HCT116 (cell line): ENCODE data around the gene MFAP3L. TPM values are rescaled to one million over a fixed set of nuclear protein-coding genes. Genes with fewer than 3 reads are reported as not detected.

Experiments
- ATAC-seq: fragments of 200-7000 bp; cut with Tn5 transposase; 2 replicates; pipeline ENCODE4 v1.9.1; 2020; ENCODE audit warnings: mild to moderate bottlenecking, moderate library complexity
- BruUV-seq: library from RNA; stranded (reverse); fragments of 400-500 nt; replicated peaks from 2 replicates; lab custom pipeline; 2021; lab: Mats Ljungman, UMichigan
- CTCF ChIA-PET: fragments of 300-600 bp; sonication (Branson Sonifier 250); formaldehyde crosslinking; loops from one replicate; lab custom pipeline; 2021; ENCODE audit warnings: antibody characterized with exemption; lab: Charles Lee
- POLR2A ChIA-PET: fragments of 300-600, 350-600 bp; sonication (Branson Sonifier 250); formaldehyde crosslinking; loops from one replicate; lab custom pipeline; 2021; ENCODE audit warnings: antibody characterized with exemption; lab: Charles Lee
- RAD21 ChIA-PET, 2 experiments: fragments of 300-600 bp; sonication (Branson Sonifier 250); formaldehyde crosslinking; loops; one replicate each; lab custom pipeline; 2023; ENCODE audit warnings: low total read pairs in 2 of 2; ENCODE audit not compliant: uncharacterized antibody in 2 of 2, unreplicated experiment in 2 of 2, low non-redundant PET in 1 of 2; lab: Charles Lee
- DNase-seq: peaks from one replicate; pipeline ENCODE4 v3.0.0-alpha.2; 2010; ENCODE audit warnings: low read depth, low spot score
- H2AFZ ChIP-seq: fragments of 200-600 bp; shearing (Covaris generic), sonication (generic); 2 replicates; pipeline ENCODE4 v1.6.1; 2017; ENCODE audit warnings: low read depth, mixed run types, mixed read lengths, antibody characterized with exemption, low read length; ENCODE audit not compliant: poor library complexity, severe bottlenecking
- H3K27ac ChIP-seq: 2 replicates; pipeline ENCODE4 v1.5.1; 2012; ENCODE audit warnings: low read depth, low read length
- H3K27me3 ChIP-seq: fragments of 200-600 bp; sonication (generic); 2 replicates; pipeline ENCODE4 v1.6.1; 2016; ENCODE audit warnings: mixed run types, low read length, mixed read lengths; ENCODE audit not compliant: insufficient read depth
- H3K36me3 ChIP-seq, 2 experiments: fragments of 200-500 bp in 1 of 2; fragments of 200-600 bp in 1 of 2; sonication (Bioruptor generic) in 1 of 2; sonication (generic) in 1 of 2; 2 replicates each; pipeline versions ENCODE4 v1.5.1 to v1.6.1; 2014 to 2016; ENCODE audit warnings: low read length in 2 of 2, inconsistent platforms in 1 of 2, mixed read lengths in 1 of 2, mixed run types in 1 of 2; ENCODE audit not compliant: insufficient read depth in 2 of 2, control insufficient read depth in 1 of 2
- H3K4me1 ChIP-seq, 2 experiments: fragments of 200-600 bp in 1 of 2; sonication (generic) in 1 of 2; 2 replicates each; pipeline versions ENCODE4 v1.5.1 to v1.6.1; 2012 to 2017; ENCODE audit warnings: low read length in 2 of 2, inconsistent platforms in 1 of 2, mild to moderate bottlenecking in 1 of 2, mixed read lengths in 1 of 2, mixed run types in 1 of 2, moderate library complexity in 1 of 2; ENCODE audit not compliant: insufficient read depth in 2 of 2, control insufficient read depth in 1 of 2
- H3K4me2 ChIP-seq: fragments of 200-600 bp; sonication (generic); 2 replicates; pipeline ENCODE4 v1.6.1; 2017; ENCODE audit warnings: mixed run types, low read length, mixed read lengths
- H3K4me3 ChIP-seq, 2 experiments: fragments of 200-600 bp in 1 of 2; sonication (generic) in 1 of 2; replicated peaks in 1 of 2; 2 replicates each; pipeline ENCODE4 v1.5.1; 2011 to 2016; ENCODE audit warnings: low read length in 2 of 2, control low read depth in 1 of 2, low read depth in 1 of 2, mild to moderate bottlenecking in 1 of 2, mixed read lengths in 1 of 2, mixed run types in 1 of 2
- H3K79me2 ChIP-seq: fragments of 200-600 bp; sonication (generic); 2 replicates; pipeline ENCODE4 v1.6.1; 2017; ENCODE audit warnings: mild to moderate bottlenecking, mixed run types, low read length, moderate library complexity, mixed read lengths; ENCODE audit not compliant: insufficient read depth
- H3K9ac ChIP-seq: fragments of 200-600 bp; sonication (generic); 2 replicates; pipeline ENCODE4 v1.6.1; 2016; ENCODE audit warnings: low read length, mixed read lengths
- H3K9me2 ChIP-seq: fragments of 200-600 bp; sonication (generic), shearing (Covaris generic); 2 replicates; pipeline ENCODE4 v1.6.1; 2017; ENCODE audit warnings: mixed run types, mild to moderate bottlenecking, moderate library complexity; ENCODE audit not compliant: insufficient read depth
- H3K9me3 ChIP-seq, 2 experiments: fragments of 200-500 bp in 1 of 2; fragments of 200-600 bp in 1 of 2; sonication (Bioruptor generic) in 1 of 2; sonication (generic) in 1 of 2; 2 replicates each; pipeline ENCODE4 v1.6.1; 2014 to 2017; ENCODE audit warnings: low read length in 2 of 2, mixed read lengths in 2 of 2, inconsistent platforms in 1 of 2, low read depth in 1 of 2, mild to moderate bottlenecking in 1 of 2, mixed run types in 1 of 2, moderate library complexity in 1 of 2; ENCODE audit not compliant: control insufficient read depth in 1 of 2, insufficient read depth in 1 of 2
- H4K20me1 ChIP-seq: fragments of 200-600 bp; sonication (generic), shearing (Covaris generic); 2 replicates; pipeline ENCODE4 v1.6.1; 2017; ENCODE audit warnings: mixed run types, mild to moderate bottlenecking, moderate library complexity; ENCODE audit not compliant: insufficient read depth
- ATF3 ChIP-seq: IDR thresholded peaks from 2 replicates; pipeline ENCODE4 v1.6.1; 2012
- CBX3 ChIP-seq: IDR thresholded peaks from 2 replicates; pipeline ENCODE4 v1.6.1; 2012; ENCODE audit warnings: low read depth
- CEBPB ChIP-seq: IDR thresholded peaks from 2 replicates; pipeline ENCODE4 v1.6.1; 2012; ENCODE audit warnings: low read depth
- CTCF ChIP-seq, 3 experiments: fragments of 200-600 bp in 1 of 3; sonication (generic) in 1 of 3; IDR thresholded peaks in 2 of 3; conservative IDR thresholded peaks in 1 of 3; 2 replicates each; pipeline ENCODE4 v1.5.1; 2012 to 2017; ENCODE audit warnings: low read depth in 2 of 3, low read length in 2 of 3, antibody characterized with exemption in 1 of 3, borderline replicate concordance in 1 of 3, control low read depth in 1 of 3, mild to moderate bottlenecking in 1 of 3, mixed read lengths in 1 of 3, mixed run types in 1 of 3, moderate library complexity in 1 of 3; ENCODE audit not compliant: insufficient read depth in 1 of 3
- EGR1 ChIP-seq: IDR thresholded peaks from 2 replicates; pipeline ENCODE4 v1.6.1; 2012; ENCODE audit warnings: low read depth
- ELF1 ChIP-seq: IDR thresholded peaks from 2 replicates; pipeline ENCODE4 v1.6.1; 2012; ENCODE audit warnings: low read depth, borderline replicate concordance
- EZH2 ChIP-seq: fragments of 200-600 bp; sonication (generic); IDR thresholded peaks from 2 replicates; pipeline ENCODE4 v1.6.1; 2017; ENCODE audit warnings: antibody characterized with exemption, mixed run types
- EZH2phosphoT487 ChIP-seq: fragments of 200-600 bp; IDR thresholded peaks from 2 replicates; pipeline ENCODE4 v1.6.1; 2018; ENCODE audit warnings: antibody characterized with exemption, borderline replicate concordance
- MAX ChIP-seq: IDR thresholded peaks from 2 replicates; pipeline ENCODE4 v1.6.1; 2012
- POLR2A ChIP-seq: IDR thresholded peaks from 2 replicates; pipeline ENCODE4 v1.7.0; 2011; ENCODE audit warnings: borderline replicate concordance; ENCODE audit not compliant: insufficient read depth, insufficient read length; ENCODE audit errors: extremely low read depth
- RAD21 ChIP-seq: IDR thresholded peaks from 2 replicates; pipeline ENCODE4 v1.6.1; 2012; ENCODE audit warnings: low read depth, mild to moderate bottlenecking
- REST ChIP-seq: IDR thresholded peaks from 2 replicates; pipeline ENCODE4 v1.6.1; 2012; ENCODE audit warnings: low read depth
- SIN3A ChIP-seq: IDR thresholded peaks from 2 replicates; pipeline ENCODE4 v1.6.1; 2012; ENCODE audit warnings: low read depth
- SP1 ChIP-seq: IDR thresholded peaks from 2 replicates; pipeline ENCODE4 v1.6.1; 2012; ENCODE audit warnings: low read depth
- SRF ChIP-seq: IDR thresholded peaks from 2 replicates; pipeline ENCODE4 v1.6.1; 2012; ENCODE audit warnings: low read depth
- TCF7L2 ChIP-seq: IDR thresholded peaks from 2 replicates; pipeline ENCODE4 v1.7.0; 2011; ENCODE audit warnings: borderline replicate concordance, inconsistent platforms; ENCODE audit not compliant: insufficient read depth, insufficient read length; ENCODE audit errors: extremely low read depth
- ZBTB33 ChIP-seq: IDR thresholded peaks from 2 replicates; pipeline ENCODE4 v1.6.1; 2011; ENCODE audit warnings: mild to moderate bottlenecking, low read length, moderate library complexity; ENCODE audit not compliant: insufficient replicate concordance; ENCODE audit errors: extremely low read depth
- ZFX ChIP-seq: fragments of 450-650 bp; IDR thresholded peaks from 2 replicates; pipeline ENCODE4 v1.6.1; 2017
- ZNF274 ChIP-seq: fragments of 200-500 bp; sonication (Bioruptor generic); IDR thresholded peaks from 2 replicates; pipeline ENCODE4 v1.6.1; 2014; ENCODE audit warnings: mild to moderate bottlenecking, low read depth, low read length, inconsistent platforms
- intact Hi-C: fragments of 100-400 bp; cut with micrococcal nuclease; formaldehyde crosslinking; loops from 2 replicates; pipeline ENCODE4 v1.10.0; 2022
- total RNA-seq: library from RNA; stranded (reverse); gene quantifications from one replicate; pipeline ENCODE4 v1.2.1, GENCODE V29; 2021; ENCODE audit not compliant: unreplicated experiment

The MFAP3L gene
- total RNA-seq, 1 experiment from 2014 or later = 8.4 TPM

- Histone ChIP-seq H3K4me3 (no peak overlapping the region), H3K4me1 (peaks cover 5 to 44% of the 10 kb centered on the region in 2 experiments; a peak in 2 of 4 replicates), H3K9me3 (no peaks in the 10 kb centered on the region), H3K27ac (no peak overlapping the region), H3K9me2 (no peaks in the 10 kb centered on the region), H3K79me2 (no peaks in the 10 kb centered on the region), H3K9ac (no peak overlapping the region), H3K27me3 (no peaks in the 10 kb centered on the region), H2AFZ (no peak overlapping the region), H3K36me3 (no peaks in the 10 kb centered on the region), H3K4me2 (no peak overlapping the region), H4K20me1 (no peaks in the 10 kb centered on the region)
- ATAC-seq (no peak), DNase-seq (no peak)
- ChIA-PET RAD21 (no interaction called here), CTCF (no interaction called here), POLR2A (no interaction called here)
- intact Hi-C loops = loop anchor here (5.0 kb wide), 1 partner anchor 129 kb away; no protein-coding TSS in a partner anchor
- TF ChIP-seq ZNF274 (no peak), ZBTB33 (no peak), EZH2 (no peak), EZH2phosphoT487 (no peak), CBX3 (no peak), RAD21 (no peak), EGR1 (no peak), CTCF (IDR thresholded peaks at IDR 0.05 in 2 of 3, conservative IDR thresholded peaks at IDR 0.05 in 1 of 3; ENCODE audit: borderline replicate concordance in 1 of 3, insufficient read depth in 1 of 3, low read depth in 2 of 3, low read length in 2 of 3) (no peak), CEBPB (no peak), POLR2A (no peak), SIN3A (no peak), SRF (no peak), MAX (no peak), ATF3 (no peak), ELF1 (no peak), ZFX (no peak), SP1 (no peak), REST (no peak), TCF7L2 (no peak)
- no TSS peak for BruUV-seq
Measured at GRCh38 chr4:169941141-169941540, 85.1 kb downstream of the MFAP3L start.
